BLaER1 (cell line): Measurements from ENCODE around the gene RFTN1.

Experiments used
- H3K27ac ChIP-seq: shearing (Covaris generic); formaldehyde crosslinking; 2 replicates; pipeline ENCODE4 v1.8.1; 2022
- H3K27me3 ChIP-seq: shearing (Covaris generic); formaldehyde crosslinking; 2 replicates; pipeline ENCODE4 v1.8.1; 2022
- H3K36me3 ChIP-seq: shearing (Covaris generic); formaldehyde crosslinking; 2 replicates; pipeline ENCODE4 v1.8.1; 2022
- H3K4me1 ChIP-seq: shearing (Covaris generic); formaldehyde crosslinking; 2 replicates; pipeline ENCODE4 v1.8.1; 2022
- H3K4me2 ChIP-seq: shearing (Covaris generic); formaldehyde crosslinking; 2 replicates; pipeline ENCODE4 v1.8.1; 2022
- H3K4me3 ChIP-seq: shearing (Covaris generic); formaldehyde crosslinking; 2 replicates; pipeline ENCODE4 v1.8.1; 2022
- H3K9ac ChIP-seq: shearing (Covaris generic); formaldehyde crosslinking; 2 replicates; pipeline ENCODE4 v1.8.1; 2022
- H3K9me3 ChIP-seq: shearing (Covaris generic); formaldehyde crosslinking; 2 replicates; pipeline ENCODE4 v1.8.1; 2022
- H4K20me1 ChIP-seq: shearing (Covaris generic); formaldehyde crosslinking; 2 replicates; pipeline ENCODE4 v1.8.1; 2022
- Cebpa-rat ChIP-seq: shearing (Covaris generic); IDR thresholded peaks from 2 replicates; pipeline ENCODE4 v1.8.1; 2022

Gene RFTN1

GRCh38 chr3:16429086-16429485 lies 84.4 kb downstream of the RFTN1 start:
- H3K27ac ChIP-seq: no peak overlapping the region
- no peak for TF ChIP-seq Cebpa-rat
- no peak overlapping the region for H3K9ac ChIP-seq
- no peak overlapping the region for H3K4me3 ChIP-seq
- H3K9me3 ChIP-seq: no peaks in the 10 kb centered on the region
- H3K4me2 ChIP-seq: no peak overlapping the region
- peaks cover 92% of the 10 kb centered on the region for H4K20me1 ChIP-seq
- H3K27me3 ChIP-seq: no peaks in the 10 kb centered on the region
- peaks cover 44% of the 10 kb centered on the region for H3K36me3 ChIP-seq
- H3K4me1 ChIP-seq: peaks cover 43% of the 10 kb centered on the region

DNA sequence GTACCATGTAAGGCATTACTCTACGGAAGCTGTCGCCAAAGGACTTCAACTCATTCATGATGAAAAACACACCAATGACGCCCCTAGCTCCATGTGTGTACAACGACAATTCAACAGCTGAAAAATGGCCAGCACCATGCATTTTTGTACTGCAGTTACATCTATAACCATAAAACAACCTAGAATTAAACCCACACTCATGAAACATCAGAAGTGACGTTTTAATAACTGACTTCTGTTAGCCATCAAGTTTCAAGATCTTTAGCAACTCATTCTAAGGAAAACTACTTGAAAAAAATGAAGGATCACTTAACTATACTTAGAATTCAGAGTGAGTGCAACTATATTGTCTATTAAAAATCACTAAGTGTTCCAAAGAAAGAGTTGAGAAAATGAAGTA lies 84.9 kb downstream of the RFTN1 start:
- Histone ChIP-seq H3K27me3 (no peaks in the 10 kb centered on the region), H4K20me1 (peaks cover 92% of the 10 kb centered on the region), H3K9me3 (no peaks in the 10 kb centered on the region), H3K4me1 (peaks cover 38% of the 10 kb centered on the region), H3K9ac (no peak overlapping the region), H3K4me3 (no peak overlapping the region), H3K4me2 (no peak overlapping the region), H3K27ac (no peak overlapping the region), H3K36me3 (peaks cover 44% of the 10 kb centered on the region)
- TF ChIP-seq Cebpa-rat: no peak

GRCh38 chr3:16427103-16427965 lies 86.2 kb downstream of the RFTN1 start:
- Histone ChIP-seq H4K20me1 (peaks cover 92% of the 10 kb centered on the region), H3K27ac (no peak overlapping the region), H3K9me3 (no peaks in the 10 kb centered on the region), H3K4me2 (no peak overlapping the region), H3K4me1 (peaks cover 25% of the 10 kb centered on the region), H3K4me3 (no peak overlapping the region), H3K27me3 (no peaks in the 10 kb centered on the region), H3K9ac (no peak overlapping the region), H3K36me3 (peaks cover 42% of the 10 kb centered on the region)
- TF ChIP-seq Cebpa-rat: no peak

DNA sequence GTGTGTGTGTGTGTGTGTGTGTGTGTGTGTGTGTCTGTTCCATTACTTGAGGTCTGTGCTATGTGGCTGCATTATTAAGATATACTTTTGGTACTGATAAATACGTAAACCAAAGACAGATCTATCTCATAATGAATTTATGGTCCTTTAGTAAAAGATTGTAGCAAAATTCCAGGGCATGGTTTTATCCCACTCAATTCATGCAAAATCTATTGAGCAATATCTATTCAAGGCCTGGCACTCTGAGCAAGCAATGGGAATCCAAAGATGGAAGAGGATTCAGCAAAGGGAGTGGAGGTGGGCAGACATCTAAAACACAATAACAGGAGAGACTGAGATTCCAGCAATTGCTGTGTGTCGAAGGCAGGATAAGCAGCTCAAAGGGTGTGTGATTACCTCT lies 86.8 kb downstream of the RFTN1 start:
- Histone ChIP-seq H3K4me1 (peaks cover 19% of the 10 kb centered on the region), H3K9ac (no peak overlapping the region), H3K4me2 (no peak overlapping the region), H3K27ac (no peak overlapping the region), H3K4me3 (no peak overlapping the region), H4K20me1 (peaks cover 88% of the 10 kb centered on the region), H3K27me3 (no peaks in the 10 kb centered on the region), H3K9me3 (no peaks in the 10 kb centered on the region), H3K36me3 (peaks cover 37% of the 10 kb centered on the region)
- TF ChIP-seq Cebpa-rat: no peak

- H3K9ac ChIP-seq: no peak overlapping the region
These were observed 87.5 kb downstream of the RFTN1 start for GRCh38 chr3:16426029-16426400.

DNA sequence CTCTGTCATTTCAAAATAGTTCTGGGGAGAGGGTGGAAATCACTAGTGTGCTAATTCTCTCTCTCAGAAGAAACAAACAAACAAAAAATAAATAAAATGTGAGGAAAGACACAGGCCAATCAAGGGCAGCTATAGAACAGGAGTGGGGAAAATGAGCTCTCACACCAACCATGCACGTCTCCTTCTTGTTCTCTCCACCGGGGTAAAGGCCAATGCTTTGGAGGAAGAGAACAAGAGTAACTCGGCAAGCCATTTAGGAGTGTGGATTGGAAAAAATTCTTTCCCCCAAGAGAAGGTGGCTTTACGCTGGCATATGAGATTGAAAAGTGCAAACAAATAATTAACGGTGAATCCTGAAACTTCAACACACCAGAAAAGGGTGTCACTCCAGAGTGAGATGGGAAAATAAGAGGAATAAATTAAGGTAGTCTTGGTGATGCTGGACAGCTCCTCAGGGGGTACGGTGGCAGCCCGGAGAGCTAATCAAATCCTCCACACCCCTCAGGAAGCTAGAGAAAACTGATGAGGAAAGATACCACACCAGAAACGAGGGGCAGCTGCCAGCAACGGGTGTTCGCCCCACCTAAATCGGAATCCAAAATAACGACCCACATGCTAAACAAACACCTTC lies 88.0 kb downstream of the RFTN1 start:
- peaks cover 37% of the 10 kb centered on the region for H3K36me3 ChIP-seq

More at GRCh38 chr3:16426029-16426400, 87.5 kb downstream of the RFTN1 start:
- Histone ChIP-seq H3K27ac (no peak overlapping the region), H3K36me3 (peaks cover 37% of the 10 kb centered on the region), H3K4me3 (no peak overlapping the region), H3K27me3 (no peaks in the 10 kb centered on the region), H3K9me3 (no peaks in the 10 kb centered on the region), H3K4me1 (peaks cover 13% of the 10 kb centered on the region), H4K20me1 (peaks cover 88% of the 10 kb centered on the region), H3K4me2 (no peak overlapping the region)
- TF ChIP-seq Cebpa-rat: no peak

GRCh38 chr3:16423947-16424673 lies 89.4 kb downstream of the RFTN1 start:
- H3K27me3 ChIP-seq: no peaks in the 10 kb centered on the region
- no peak overlapping the region for H3K4me3 ChIP-seq
- no peak for TF ChIP-seq Cebpa-rat
- H3K27ac ChIP-seq: no peak overlapping the region
- H3K36me3 ChIP-seq: peaks cover 26% of the 10 kb centered on the region
- no peak overlapping the region for H3K9ac ChIP-seq
- peaks cover 91% of the 10 kb centered on the region for H4K20me1 ChIP-seq
- H3K9me3 ChIP-seq: no peaks in the 10 kb centered on the region
- H3K4me1 ChIP-seq: peaks cover 20% of the 10 kb centered on the region
- H3K4me2 ChIP-seq: no peak overlapping the region

More for the DNA sequence above, 88.0 kb downstream of the RFTN1 start:
- Histone ChIP-seq H3K4me2 (no peak overlapping the region), H3K9ac (no peak overlapping the region), H4K20me1 (peaks cover 88% of the 10 kb centered on the region), H3K27ac (no peak overlapping the region), H3K4me3 (no peak overlapping the region), H3K4me1 (peaks cover 13% of the 10 kb centered on the region), H3K9me3 (no peaks in the 10 kb centered on the region), H3K27me3 (no peaks in the 10 kb centered on the region)
- no peak for TF ChIP-seq Cebpa-rat

- Histone ChIP-seq H3K4me1 (peaks cover 22% of the 10 kb centered on the region), H3K27me3 (no peaks in the 10 kb centered on the region), H4K20me1 (peaks cover 94% of the 10 kb centered on the region), H3K4me2 (no peak overlapping the region), H3K27ac (no peak overlapping the region), H3K36me3 (peaks cover 23% of the 10 kb centered on the region), H3K4me3 (no peak overlapping the region), H3K9me3 (no peaks in the 10 kb centered on the region), H3K9ac (no peak overlapping the region)
- TF ChIP-seq Cebpa-rat: no peak
These were observed 90.2 kb downstream of the RFTN1 start for GRCh38 chr3:16423298-16423697.

GRCh38 chr3:16419640-16420241 lies 93.8 kb downstream of the RFTN1 start:
- peaks cover 90% of the 10 kb centered on the region for H4K20me1 ChIP-seq
- peaks cover 10% of the 10 kb centered on the region; the same call in 1 of the 2 replicates for H3K36me3 ChIP-seq
- H3K4me3 ChIP-seq: no peak overlapping the region
- H3K9ac ChIP-seq: no peak overlapping the region
- H3K4me1 ChIP-seq: peaks cover 30% of the 10 kb centered on the region
- TF ChIP-seq Cebpa-rat: no peak
- H3K4me2 ChIP-seq: peak overlapping the region; percentile 38
- no peak overlapping the region for H3K27ac ChIP-seq
- H3K9me3 ChIP-seq: no peaks in the 10 kb centered on the region
- H3K27me3 ChIP-seq: no peaks in the 10 kb centered on the region
